WTC11 (cell line): ENCODE results near the gene TBL1X. TPM values are rescaled to one million over a fixed set of nuclear protein-coding genes. Genes with fewer than 3 reads are reported as not detected.

Experiments used
- ATAC-seq: fragments of 200-7000 bp; cut with Tn5 transposase; 2 replicates; pipeline ENCODE4 v1.10.0; 2021; ENCODE audit warnings: mild to moderate bottlenecking, moderate library complexity
- CTCF ChIA-PET: fragments of 300-600 bp; sonication (Branson Sonifier 250); formaldehyde crosslinking; loops from one replicate; lab custom pipeline; 2021; ENCODE audit warnings: antibody characterized with exemption; lab: Charles Lee
- POLR2A ChIA-PET: fragments of 350-600 bp; sonication (Branson Sonifier 250); formaldehyde crosslinking; loops from one replicate; lab custom pipeline; 2021; ENCODE audit warnings: antibody characterized with exemption; lab: Charles Lee
- DNase-seq: peaks from one replicate; pipeline ENCODE4 v3.0.0; 2021; ENCODE audit warnings: low spot score
- H3K27ac Mint-ChIP-seq: 2 replicates; pipeline ENCODE4 v1.8.0; 2021; ENCODE audit warnings: mixed read lengths
- H3K27me3 Mint-ChIP-seq: 2 replicates; pipeline ENCODE4 v1.8.0; 2021; ENCODE audit warnings: low read depth, mild to moderate bottlenecking, moderate library complexity, mixed read lengths
- H3K36me3 Mint-ChIP-seq: 2 replicates; pipeline ENCODE4 v1.8.0; 2021; ENCODE audit warnings: mixed read lengths
- H3K4me1 Mint-ChIP-seq: 2 replicates; pipeline ENCODE4 v1.8.0; 2022; ENCODE audit warnings: mixed read lengths
- H3K4me3 Mint-ChIP-seq: 2 replicates; pipeline ENCODE4 v1.8.0; 2021; ENCODE audit warnings: mild to moderate bottlenecking, moderate library complexity, mixed read lengths
- H3K9me3 Mint-ChIP-seq: 2 replicates; pipeline ENCODE4 v1.8.0; 2021; ENCODE audit warnings: mixed read lengths
- AR ChIP-seq: fragments of 250-450 bp; sonication (Bioruptor Pico); IDR thresholded peaks from 2 replicates; pipeline ENCODE4 v1.9.0; 2021; ENCODE audit warnings: mild to moderate bottlenecking
- ATF1 ChIP-seq: sonication (generic); formaldehyde crosslinking; IDR thresholded peaks from 2 replicates; pipeline ENCODE4 v1.8.1; 2023; ENCODE audit warnings: mild to moderate bottlenecking, moderate library complexity, missing genetic modification reagents
- CDX4 ChIP-seq: fragments of 250-450 bp; sonication (Bioruptor Pico); IDR thresholded peaks from 2 replicates; pipeline ENCODE4 v1.9.0; 2021; ENCODE audit warnings: moderate library complexity, mild to moderate bottlenecking, inconsistent platforms, borderline replicate concordance
- CTCF ChIP-seq: fragments of 200-600 bp; IDR thresholded peaks from 2 replicates; pipeline ENCODE4 v1.8.0; 2022; ENCODE audit warnings: antibody characterized with exemption
- ERG ChIP-seq: fragments of 250-450 bp; sonication (Bioruptor Pico); IDR thresholded peaks from 2 replicates; pipeline ENCODE4 v1.8.0; 2021; ENCODE audit warnings: mild to moderate bottlenecking
- ESRRA ChIP-seq: sonication (generic); formaldehyde crosslinking; IDR thresholded peaks from 2 replicates; pipeline ENCODE4 v1.8.1; 2022; ENCODE audit warnings: mild to moderate bottlenecking, missing genetic modification reagents, borderline replicate concordance
- FOXK1 ChIP-seq: sonication (generic); formaldehyde crosslinking; IDR thresholded peaks from 2 replicates; pipeline ENCODE4 v1.8.0; 2022; ENCODE audit warnings: mild to moderate bottlenecking, moderate library complexity, missing genetic modification reagents
- GRHL2 ChIP-seq: fragments of 250-450 bp; sonication (Bioruptor Pico); IDR thresholded peaks from 2 replicates; pipeline ENCODE4 v1.8.0; 2022; ENCODE audit warnings: mild to moderate bottlenecking, moderate library complexity; ENCODE audit not compliant: insufficient replicate concordance, severe bottlenecking
- KAT7 ChIP-seq: sonication (generic); formaldehyde crosslinking; IDR thresholded peaks from 2 replicates; pipeline ENCODE4 v1.8.1; 2023; ENCODE audit warnings: missing genetic modification reagents, mild to moderate bottlenecking, borderline replicate concordance
- PRDM15 ChIP-seq: sonication (generic); formaldehyde crosslinking; IDR thresholded peaks from 2 replicates; pipeline ENCODE4 v1.8.0; 2022; ENCODE audit warnings: missing genetic modification reagents
- RORB ChIP-seq: fragments of 250-450 bp; sonication (Bioruptor Pico); IDR thresholded peaks from 2 replicates; pipeline ENCODE4 v1.9.0; 2021; ENCODE audit warnings: mild to moderate bottlenecking
- TEAD4 ChIP-seq: sonication (generic); formaldehyde crosslinking; IDR thresholded peaks from 2 replicates; pipeline ENCODE4 v1.8.0; 2022; ENCODE audit warnings: mild to moderate bottlenecking, missing genetic modification reagents
- USF1 ChIP-seq: sonication (generic); formaldehyde crosslinking; IDR thresholded peaks from 2 replicates; pipeline ENCODE4 v1.8.0; 2022; ENCODE audit warnings: mild to moderate bottlenecking, missing genetic modification reagents
- ZNF138 ChIP-seq: sonication (generic); formaldehyde crosslinking; conservative IDR thresholded peaks from 2 replicates; pipeline ENCODE4 v1.8.1; 2022; ENCODE audit warnings: mild to moderate bottlenecking, moderate library complexity, missing genetic modification reagents
- ZNF232 ChIP-seq: sonication (generic); formaldehyde crosslinking; IDR thresholded peaks from 2 replicates; pipeline ENCODE4 v1.8.0; 2022; ENCODE audit warnings: mild to moderate bottlenecking, missing genetic modification reagents
- ZNF423 ChIP-seq: fragments of 250-450 bp; sonication (Bioruptor Pico); IDR thresholded peaks from 2 replicates; pipeline ENCODE4 v2.1.2; 2022; ENCODE audit warnings: mild to moderate bottlenecking, moderate library complexity
- ZNF671 ChIP-seq: fragments of 250-450 bp; sonication (Bioruptor Pico); IDR thresholded peaks from 2 replicates; pipeline ENCODE4 v1.8.0; 2021; ENCODE audit warnings: mild to moderate bottlenecking
- total RNA-seq: library from RNA; stranded (reverse); gene quantifications from 3 replicates; pipeline ENCODE4 v1.2.3, GENCODE V29; 2021

Gene TBL1X
- total RNA-seq, 1 experiment from 2014 or later, result 27.7 TPM

- ChIA-PET POLR2A (no interaction called here), CTCF (interaction anchor here (1.1 kb wide), 1 partner anchor 11 kb away, joined by 4 read pairs; no protein-coding TSS in a partner anchor)
- no peak for TF ChIP-seq CDX4
- TF ChIP-seq CTCF, result no peak
- TF ChIP-seq KAT7, result no peak
- TF ChIP-seq GRHL2 (CRISPR knock-in tag), result no peak
- no peak for TF ChIP-seq ZNF671 (CRISPR knock-in tag)
- TF ChIP-seq USF1 (CRISPR knock-in tag), result no peak
- no peak for TF ChIP-seq FOXK1 (CRISPR knock-in tag)
- TF ChIP-seq ERG (CRISPR knock-in tag), result no peak
- Mint-ChIP-seq H3K27ac (no peak overlapping the region), H3K9me3 (no peaks in the 10 kb centered on the region), H3K4me1 (no peaks in the 10 kb centered on the region), H3K27me3 (no peaks in the 10 kb centered on the region), H3K36me3 (peaks cover 31% of the 10 kb centered on the region), H3K4me3 (no peak overlapping the region)
- DNase-seq (peak; percentile 10), ATAC-seq (no peak)
Observed at GRCh38 chrX:9501362-9501761, 36.5 kb downstream of the TBL1X start.

GRCh38 chrX:9503261-9503660, 38.4 kb downstream of the TBL1X start:
- CTCF ChIA-PET, result no interaction called here
- H3K36me3 Mint-ChIP-seq, result peaks cover 34% of the 10 kb centered on the region
- H3K27me3 Mint-ChIP-seq, result no peaks in the 10 kb centered on the region
- H3K9me3 Mint-ChIP-seq, result peaks cover 10% of the 10 kb centered on the region; the same call in 1 of the 2 replicates
- DNase-seq (no peak), ATAC-seq (no peak)
- POLR2A ChIA-PET, result no interaction called here
- no peak overlapping the region for H3K4me3 Mint-ChIP-seq
- TF ChIP-seq AR (CRISPR knock-in tag), result no peak
- no peak for TF ChIP-seq ZNF232 (CRISPR knock-in tag)
- no peak for TF ChIP-seq TEAD4 (CRISPR knock-in tag)
- TF ChIP-seq PRDM15, result no peak
- no peak for TF ChIP-seq ATF1
- TF ChIP-seq ZNF138 (CRISPR knock-in tag), result no peak
- TF ChIP-seq ESRRA (CRISPR knock-in tag), result no peak
- no peak for TF ChIP-seq ZNF423 (CRISPR knock-in tag)
- TF ChIP-seq RORB (CRISPR knock-in tag), result no peak
- H3K4me1 Mint-ChIP-seq, result no peaks in the 10 kb centered on the region
- H3K27ac Mint-ChIP-seq, result no peak overlapping the region
